IMR-90 (cell line): Measurements from ENCODE around the gene HTT. TPM values are rescaled to one million over a fixed set of nuclear protein-coding genes. Genes with fewer than 3 reads are reported as not detected.

Experiments used
- ATAC-seq: fragments of 200-7000 bp; cut with Tn5 transposase; 2 replicates; pipeline ENCODE4 v1.9.1; 2020; ENCODE audit warnings: low read depth, mild to moderate bottlenecking, moderate library complexity
- BruUV-seq: library from RNA; stranded (reverse); fragments of 400-500 nt; replicated peaks from 2 replicates; lab custom pipeline; 2021; lab: Mats Ljungman, UMichigan
- CTCF ChIA-PET: fragments of 300-600 bp; formaldehyde crosslinking; extraction: SDS; loops from one replicate; lab custom pipeline; 2021; ENCODE audit warnings: antibody characterized with exemption; lab: Yijun Ruan, JAX
- POLR2A ChIA-PET: fragments of 300-600 bp; sonication (Branson Sonifier 250); formaldehyde crosslinking; loops from one replicate; lab custom pipeline; 2022; ENCODE audit warnings: antibody characterized with exemption; ENCODE audit not compliant: unreplicated experiment; lab: Charles Lee
- DNase-seq: peaks from one replicate; pipeline ENCODE4 v3.0.0; 2013
- H2AFZ ChIP-seq: replicated peaks from 2 replicates; pipeline ENCODE3; 2013; ENCODE audit warnings: low read length, mild to moderate bottlenecking; ENCODE audit not compliant: poor library complexity
- H2AK5ac ChIP-seq: 2 replicates; pipeline ENCODE4 v1.6.1; 2013; ENCODE audit warnings: low read depth, low read length, inconsistent platforms
- H2AK9ac ChIP-seq: replicated peaks from 2 replicates; pipeline ENCODE3; 2013; ENCODE audit warnings: mild to moderate bottlenecking, low read depth, low read length, moderate library complexity; ENCODE audit not compliant: poor library complexity
- H2BK120ac ChIP-seq: 2 replicates; pipeline ENCODE4 v1.6.1; 2013; ENCODE audit warnings: low read depth, low read length, inconsistent platforms
- H2BK15ac ChIP-seq: 3 replicates; pipeline ENCODE4 v1.6.1; 2013; ENCODE audit warnings: low read depth, low read length, inconsistent platforms
- H2BK20ac ChIP-seq: 2 replicates; pipeline ENCODE4 v1.6.1; 2013; ENCODE audit warnings: low read depth, mild to moderate bottlenecking, inconsistent platforms, low read length, moderate library complexity
- H2BK5ac ChIP-seq: 2 replicates; pipeline ENCODE4 v1.6.1; 2013; ENCODE audit warnings: mild to moderate bottlenecking, low read depth, low read length, inconsistent platforms; ENCODE audit not compliant: poor library complexity, severe bottlenecking
- H3K14ac ChIP-seq: replicated peaks from 2 replicates; pipeline ENCODE4 v1.6.1; 2013; ENCODE audit warnings: low read depth, low read length, inconsistent platforms
- H3K18ac ChIP-seq: 2 replicates; pipeline ENCODE4 v1.6.1; 2013; ENCODE audit warnings: low read depth, low read length, control low read depth
- H3K23ac ChIP-seq: 2 replicates; pipeline ENCODE4 v1.6.1; 2013; ENCODE audit warnings: low read depth, low read length, inconsistent platforms
- H3K27ac ChIP-seq: 2 replicates; pipeline ENCODE4 v1.5.1; 2013; ENCODE audit warnings: mild to moderate bottlenecking, control low read depth, low read length; ENCODE audit not compliant: insufficient read depth
- H3K27me3 ChIP-seq: 2 replicates; pipeline ENCODE4 v1.6.1; 2013; ENCODE audit warnings: low read length; ENCODE audit not compliant: control insufficient read depth, insufficient read depth
- H3K36me3 ChIP-seq: 2 replicates; pipeline ENCODE4 v1.6.1; 2013; ENCODE audit warnings: low read length, mixed read lengths; ENCODE audit not compliant: control insufficient read depth, insufficient read depth
- H3K4ac ChIP-seq: 2 replicates; pipeline ENCODE4 v1.6.1; 2013; ENCODE audit warnings: low read depth, low read length, inconsistent platforms
- H3K4me1 ChIP-seq: 2 replicates; pipeline ENCODE4 v1.6.1; 2013; ENCODE audit warnings: low read length, mixed read lengths; ENCODE audit not compliant: control insufficient read depth, insufficient read depth
- H3K4me2 ChIP-seq: 2 replicates; pipeline ENCODE4 v1.6.1; 2013; ENCODE audit warnings: low read depth, mild to moderate bottlenecking, control low read depth, low read length, moderate library complexity
- H3K4me3 ChIP-seq: 2 replicates; pipeline ENCODE4 v1.5.1; 2013; ENCODE audit warnings: low read depth, mild to moderate bottlenecking, control low read depth, low read length, moderate library complexity; ENCODE audit not compliant: insufficient read depth
- H3K56ac ChIP-seq: 2 replicates; pipeline ENCODE4 v1.6.1; 2013; ENCODE audit warnings: low read length, inconsistent platforms; ENCODE audit not compliant: insufficient read depth; ENCODE audit errors: extremely low read depth
- H3K79me1 ChIP-seq, 2 experiments: 2 replicates each; pipeline ENCODE4 v1.6.1; 2013; ENCODE audit warnings: low read length in 2 of 2, inconsistent platforms in 1 of 2, low read depth in 1 of 2
- H3K9ac ChIP-seq: 2 replicates; pipeline ENCODE4 v1.6.1; 2013; ENCODE audit warnings: low read depth, low read length, control low read depth
- H3K9me1 ChIP-seq: 2 replicates; pipeline ENCODE4 v1.6.1; 2013; ENCODE audit warnings: low read length, inconsistent platforms; ENCODE audit not compliant: insufficient read depth
- H3K9me3 ChIP-seq: 2 replicates; pipeline ENCODE4 v1.6.1; 2013; ENCODE audit warnings: low read length; ENCODE audit not compliant: control insufficient read depth, insufficient read depth
- H4K20me1 ChIP-seq: 2 replicates; pipeline ENCODE4 v1.6.1; 2013; ENCODE audit warnings: low read length, inconsistent platforms; ENCODE audit not compliant: insufficient read depth
- H4K5ac ChIP-seq: 2 replicates; pipeline ENCODE4 v1.6.1; 2013; ENCODE audit warnings: mild to moderate bottlenecking, low read depth, low read length, control low read depth
- H4K8ac ChIP-seq, 2 experiments: 2 replicates each; pipeline ENCODE4 v1.6.1; 2013; ENCODE audit warnings: low read depth in 2 of 2, low read length in 2 of 2, control low read depth in 1 of 2, inconsistent platforms in 1 of 2
- H4K91ac ChIP-seq: 2 replicates; pipeline ENCODE4 v1.6.1; 2013; ENCODE audit warnings: low read depth, low read length, inconsistent platforms; ENCODE audit not compliant: insufficient read depth
- BHLHE40 ChIP-seq: fragments of 150-350 bp; IDR thresholded peaks from 2 replicates; pipeline ENCODE4 v1.6.1; 2016; ENCODE audit warnings: mild to moderate bottlenecking, low read depth, low read length
- CEBPB ChIP-seq: IDR thresholded peaks from 2 replicates; pipeline ENCODE4 v1.6.1; 2012; ENCODE audit warnings: low read depth, low read length, improper control_type of control experiment
- CHD1 ChIP-seq: IDR thresholded peaks from 2 replicates; pipeline ENCODE4 v1.6.1; 2012; ENCODE audit warnings: low read depth, low read length, improper control_type of control experiment
- FOS ChIP-seq: fragments of 150-350 bp; IDR thresholded peaks from 2 replicates; pipeline ENCODE4 v1.6.1; 2016; ENCODE audit warnings: low read depth, low read length
- MAZ ChIP-seq: IDR thresholded peaks from 2 replicates; pipeline ENCODE4 v1.6.1; 2012; ENCODE audit warnings: low read depth, mild to moderate bottlenecking, low read length, improper control_type of control experiment, moderate library complexity, borderline replicate concordance
- MXI1 ChIP-seq: IDR thresholded peaks from 2 replicates; pipeline ENCODE4 v1.6.1; 2012; ENCODE audit warnings: low read depth, mild to moderate bottlenecking, low read length, moderate library complexity, borderline replicate concordance
- NFE2L2 ChIP-seq: fragments of 150-350 bp; IDR thresholded peaks from 2 replicates; pipeline ENCODE4 v1.6.1; 2016; ENCODE audit warnings: low read depth, mild to moderate bottlenecking, low read length
- POLR2A ChIP-seq: IDR thresholded peaks from 2 replicates; pipeline ENCODE4 v1.6.1; 2012; ENCODE audit warnings: mild to moderate bottlenecking, low read depth, low read length
- RAD21 ChIP-seq: IDR thresholded peaks from 2 replicates; pipeline ENCODE4 v1.6.1; 2012; ENCODE audit warnings: low read length, improper control_type of control experiment
- RCOR1 ChIP-seq: IDR thresholded peaks from 2 replicates; pipeline ENCODE4 v1.6.1; 2012; ENCODE audit warnings: mild to moderate bottlenecking, low read length, improper control_type of control experiment; ENCODE audit not compliant: insufficient replicate concordance
- SMC3 ChIP-seq: fragments of 150-350 bp; IDR thresholded peaks from 2 replicates; pipeline ENCODE4 v1.6.1; 2016; ENCODE audit warnings: low read depth, mild to moderate bottlenecking, antibody characterized with exemption, low read length, moderate library complexity
- USF2 ChIP-seq: fragments of 150-350 bp; IDR thresholded peaks from 2 replicates; pipeline ENCODE4 v1.6.1; 2017; ENCODE audit warnings: mild to moderate bottlenecking, antibody characterized with exemption, low read length, low read depth
- WGBS, 2 experiments: methylation state at CpG; one replicate each; pipeline versions ENCODE4 v1.1.5 to v1.1.7; 2013; ENCODE audit warnings: missing lambda C conversion rate in 2 of 2; ENCODE audit not compliant: insufficient read length in 1 of 2; ENCODE audit errors: extremely low coverage in 2 of 2; 5-methylcytosine and 5-hydroxymethylcytosine counted together
- dilution Hi-C: fragments of 300-500 bp; cut with HindIII; formaldehyde crosslinking; loops from one replicate; pipeline ENCODE4 v1.14.3; 2018; ENCODE audit warnings: low sequenced_read_pairs; ENCODE audit not compliant: unreplicated experiment
- in situ Hi-C: fragments of 300-500 bp; cut with MboI; formaldehyde crosslinking; loops from 3 replicates; pipeline ENCODE4 v1.14.3; 2019; ENCODE audit warnings: low sequenced_read_pairs, inconsistent platforms, mixed read lengths
- intact Hi-C: fragments of 100-400 bp; cut with micrococcal nuclease; formaldehyde crosslinking; loops from 2 replicates; pipeline ENCODE4 v1.10.0; 2022
- polyA plus RNA-seq, 3 experiments: library from polyadenylated mRNA; depleted of rRNA; stranded (reverse); fragments of >200 nt; gene quantifications; 2 replicates each; pipeline ENCODE4 v1.2.3, GENCODE V29; 2012; ENCODE audit warnings: low replicate concordance in 1 of 3
- total RNA-seq: library from RNA; depleted of rRNA; stranded (reverse); fragments of >200 nt; gene quantifications from 2 replicates; pipeline ENCODE4 v1.2.3, GENCODE V29; 2012
- TF ChIP-seq, protein P1 (sequence below): fragments of 150-350 bp; IDR thresholded peaks from 2 replicates; pipeline ENCODE4 v1.6.1; 2016; ENCODE audit warnings: low read depth, mild to moderate bottlenecking, low read length, moderate library complexity, borderline replicate concordance

HTT gene
- total and polyA plus RNA-seq, 2 of the 4 experiments (the other 2 are of a cell fraction): 11.6 to 14.3 TPM

DNA sequence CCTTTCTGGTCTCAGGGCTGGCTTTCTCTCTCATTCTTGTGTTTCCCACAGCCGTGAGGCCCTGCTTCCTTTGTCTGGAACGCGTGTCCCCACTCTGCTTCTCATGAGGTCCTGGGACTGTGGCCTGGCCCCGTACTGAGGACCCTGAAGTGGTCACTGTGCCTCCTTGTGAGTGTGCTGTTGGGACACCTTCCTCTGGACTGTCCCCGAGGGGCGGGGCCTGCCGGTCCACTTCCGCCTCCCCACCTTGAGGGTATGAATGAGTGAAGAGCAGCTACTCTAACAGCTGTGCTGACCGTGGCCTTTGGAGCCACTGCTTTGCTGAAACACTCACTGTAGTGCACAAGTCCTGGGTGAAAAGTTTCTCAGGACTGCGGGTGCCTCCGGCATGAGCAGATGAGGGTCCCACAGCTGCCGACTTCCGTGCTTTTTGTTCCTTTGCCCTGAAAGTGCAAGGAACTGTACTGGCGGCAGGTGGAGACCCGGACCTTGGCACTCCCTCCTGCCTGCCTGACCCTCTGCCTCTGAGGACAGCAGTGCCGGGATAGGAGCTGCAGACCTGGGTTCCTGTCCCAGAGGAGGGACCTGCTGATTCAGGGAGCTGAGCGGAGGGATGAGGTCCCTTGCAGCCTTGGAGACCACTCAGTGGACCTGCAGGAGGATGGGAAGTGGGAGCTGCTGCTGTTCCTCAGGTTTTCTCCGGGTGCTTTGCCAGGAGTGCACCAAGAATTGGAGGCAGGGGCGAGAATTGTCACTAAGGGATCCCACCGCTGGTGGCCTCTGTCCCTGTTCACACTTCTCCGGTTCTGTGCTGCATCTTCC lies 38.1 kb upstream of the HTT start:
- no peak for DNase-seq
- Histone ChIP-seq H3K9me3 (no peaks in the 10 kb centered on the region), H3K9me1 (no peaks in the 10 kb centered on the region), H3K56ac (no peak overlapping the region), H3K4me3 (no peak overlapping the region), H3K4me2 (no peak overlapping the region), H3K4ac (no peak overlapping the region), H3K18ac (no peak overlapping the region), H2BK5ac (no peak overlapping the region), H2BK20ac (no peak overlapping the region), H2AK9ac (no peak overlapping the region), H4K20me1 (no peaks in the 10 kb centered on the region), H3K14ac (no peak overlapping the region), H3K27me3 (peaks cover 31% of the 10 kb centered on the region), H4K8ac (no peak overlapping the region), H2AFZ (no peak overlapping the region), H3K36me3 (no peaks in the 10 kb centered on the region), H2BK120ac (no peak overlapping the region), H4K5ac (no peak overlapping the region), H3K23ac (no peak overlapping the region), H3K4me1 (no peaks in the 10 kb centered on the region; the same call in 1 of the 2 replicates), H3K79me1 (no peaks in the 10 kb centered on the region), H3K9ac (no peak overlapping the region), H2BK15ac (no peak overlapping the region), H3K27ac (no peak overlapping the region), H4K91ac (no peak overlapping the region), H2AK5ac (no peak overlapping the region)
- CTCF ChIA-PET: interaction anchor here (0.7 to 1.8 kb wide), 3 partner anchors 16 to 82 kb away, joined by 3 to 9 read pairs (median 3); no protein-coding TSS in a partner anchor
- dilution Hi-C loops (no loop called here), in situ Hi-C loops (loop anchor here (25.0 kb wide), 1 partner anchor 274 kb away; the partner anchor contains the start of gene TNIP2), intact Hi-C loops (loop anchor here (5.0 kb wide), 1 partner anchor 274 kb away; no protein-coding TSS in a partner anchor)
- POLR2A ChIA-PET: no interaction called here
- TF ChIP-seq RAD21 (no peak), CHD1 (no peak), MAZ (no peak), NFE2L2 (no peak), MXI1 (no peak), CEBPB (no peak), POLR2A (no peak), FOS (no peak), BHLHE40 (no peak), USF2 (no peak), SMC3 (no peak), RCOR1 (no peak)
- TF ChIP-seq, protein P1, sequence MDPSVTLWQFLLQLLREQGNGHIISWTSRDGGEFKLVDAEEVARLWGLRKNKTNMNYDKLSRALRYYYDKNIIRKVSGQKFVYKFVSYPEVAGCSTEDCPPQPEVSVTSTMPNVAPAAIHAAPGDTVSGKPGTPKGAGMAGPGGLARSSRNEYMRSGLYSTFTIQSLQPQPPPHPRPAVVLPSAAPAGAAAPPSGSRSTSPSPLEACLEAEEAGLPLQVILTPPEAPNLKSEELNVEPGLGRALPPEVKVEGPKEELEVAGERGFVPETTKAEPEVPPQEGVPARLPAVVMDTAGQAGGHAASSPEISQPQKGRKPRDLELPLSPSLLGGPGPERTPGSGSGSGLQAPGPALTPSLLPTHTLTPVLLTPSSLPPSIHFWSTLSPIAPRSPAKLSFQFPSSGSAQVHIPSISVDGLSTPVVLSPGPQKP: no peak
- ATAC-seq: no peak
- WGBS, 2 experiments: 87% methylated on average over 8 of the region's 21 CpGs; no CpG with 5 or more reads in 1 of the 2 experiments
- BruUV-seq: no TSS peak
